GM21528 (cell line): ENCODE measurements around the gene ZNFX1.
"Not testable (repeated sequence)": the region's sequence is repeated elsewhere in the genome, so short reads cannot be mapped to it uniquely, and the experiment has no call there.

Experiments used
- ATAC-seq: cut with Tn5 transposase; IDR thresholded peaks from one replicate; pipeline ENCODE4 v1.9.1; 2021; ENCODE audit warnings: mild to moderate bottlenecking, moderate library complexity; ENCODE audit not compliant: unreplicated experiment, low FRiP score

ZNFX1 gene

DNA sequence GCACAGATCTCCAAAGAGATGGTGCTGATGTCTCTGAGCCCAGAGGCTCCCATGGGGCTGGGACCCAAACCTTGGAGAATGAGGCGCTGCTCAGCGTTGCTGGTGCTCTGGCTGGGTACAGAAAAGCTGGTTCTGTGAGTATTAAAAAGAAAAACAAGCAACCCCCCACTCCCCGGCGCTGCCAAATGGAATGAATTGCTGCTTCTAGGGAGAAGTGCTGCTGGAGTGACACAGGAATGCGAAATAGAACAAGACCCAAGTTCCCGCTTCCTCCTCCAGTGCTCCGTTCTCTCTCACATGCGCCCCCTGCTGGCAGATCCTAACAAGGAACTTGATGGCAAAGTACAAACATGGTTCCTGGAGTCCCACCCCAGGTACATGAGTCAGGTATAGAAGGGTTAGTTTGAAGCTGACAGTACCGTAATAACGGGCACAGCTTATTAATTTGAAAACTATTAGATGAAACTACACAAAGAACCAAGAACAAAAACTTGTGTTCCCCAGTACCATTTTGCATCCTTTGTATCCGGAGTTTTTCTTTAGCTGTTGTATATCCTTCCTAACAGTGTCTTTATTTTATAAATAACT lies 60.8 kb downstream of the ZNFX1 start:
- peak; percentile 35 for ATAC-seq

DNA sequence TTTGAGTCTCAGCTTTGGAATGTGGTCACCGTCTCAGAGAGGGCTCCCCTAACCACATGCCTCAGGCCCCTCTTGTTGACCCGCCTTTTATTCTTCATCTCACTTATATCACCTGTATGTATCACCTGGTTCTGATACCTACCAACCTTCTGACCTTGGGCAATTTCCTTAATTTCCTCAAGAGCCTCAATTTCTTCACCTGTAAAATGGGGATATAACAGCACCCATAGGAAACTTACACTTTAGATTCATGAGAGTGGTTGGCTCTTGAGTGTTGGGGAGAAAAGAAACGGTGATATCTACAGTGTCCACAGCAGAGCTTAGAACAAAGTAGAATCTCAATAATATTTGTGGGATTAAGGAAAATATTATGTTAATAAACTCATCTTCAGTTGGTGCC lies 62.6 kb downstream of the ZNFX1 start:
- no peak for ATAC-seq

- ATAC-seq: no peak
Observed at GRCh38 chr20:49214571-49214970, 63.3 kb downstream of the ZNFX1 start.

DNA sequence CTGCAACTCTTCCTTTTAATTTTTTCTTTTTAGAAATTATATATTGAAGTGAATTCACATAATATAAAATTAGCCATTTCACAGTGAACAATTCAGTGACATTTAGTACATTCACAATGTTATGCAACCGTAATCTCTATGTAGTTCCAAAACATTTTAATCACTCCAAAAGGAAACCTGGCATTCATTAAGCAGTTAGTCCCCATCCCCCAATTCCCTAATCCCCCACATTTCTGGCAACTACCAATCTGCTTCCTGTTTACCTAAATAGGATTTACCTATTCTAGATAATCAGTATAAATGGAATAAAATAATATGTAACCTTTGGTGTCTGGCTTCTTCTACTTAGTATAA lies 67.1 kb downstream of the ZNFX1 start:
- no peak for ATAC-seq

GRCh38 chr20:49210101-49210756 lies 67.6 kb downstream of the ZNFX1 start:
- no peak for ATAC-seq

GRCh38 chr20:49207076-49207475 lies 70.8 kb downstream of the ZNFX1 start:
- no peak for ATAC-seq

DNA sequence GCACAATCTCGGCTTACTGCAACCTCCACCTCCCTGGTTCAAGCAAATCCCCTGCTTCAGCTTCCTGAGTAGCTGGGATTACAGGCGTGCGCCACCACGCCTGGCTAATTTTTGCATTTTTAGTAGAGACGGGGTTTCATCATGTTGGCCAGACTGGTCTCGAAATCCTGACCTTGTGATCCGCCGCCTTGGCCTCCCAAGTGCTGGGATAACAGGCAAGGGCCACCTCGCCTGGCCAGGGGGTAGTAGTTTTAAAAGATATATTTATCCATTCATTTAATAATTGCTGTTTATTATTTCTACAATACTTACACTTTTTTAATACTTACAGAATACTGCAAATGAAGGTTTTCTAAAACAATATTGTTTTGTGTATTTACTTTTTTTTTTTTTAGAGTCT lies 74.1 kb downstream of the ZNFX1 start:
- ATAC-seq: no peak

DNA sequence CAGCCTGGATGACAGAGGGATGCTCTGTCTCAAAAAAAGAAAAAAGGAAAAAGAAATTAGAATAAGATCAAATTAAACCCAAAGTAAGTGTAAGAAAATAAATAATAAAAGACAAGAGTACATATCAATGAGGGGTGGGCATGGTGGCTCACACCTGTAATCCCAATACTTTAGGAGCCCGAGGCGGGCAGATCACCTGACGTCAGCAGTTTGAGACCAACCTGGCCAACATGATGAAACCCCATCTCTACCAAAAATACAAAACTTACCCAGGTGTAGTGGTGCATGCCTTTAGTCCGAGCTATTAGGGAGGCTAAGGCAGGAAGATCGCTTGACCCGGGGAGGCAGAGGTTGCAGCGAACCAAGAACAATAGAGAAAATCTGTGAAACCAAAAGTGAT lies 74.8 kb downstream of the ZNFX1 start:
- ATAC-seq: no peak

GRCh38 chr20:49199729-49200293 lies 78.0 kb downstream of the ZNFX1 start:
- no peak for ATAC-seq

- not testable (repeated sequence) for ATAC-seq
Observed at GRCh38 chr20:49192944-49193518, 84.8 kb downstream of the ZNFX1 start.
